Measurements from ENCODE around the gene PEX14. TPM values are rescaled to one million over a fixed set of nuclear protein-coding genes. Genes with fewer than 3 reads are reported as not detected.

PEX14 gene
- polyA plus RNA-seq, 1 donor (not counting 4 experiments of a cell fraction or from before 2014, with no cell fraction given) = 8.4 TPM

GRCh38 chr1:10428984-10429383 is 45.8 kb upstream of the PEX14 start:
- Histone ChIP-seq H3K36me3 (ENCODE audit: control insufficient read depth in 2 of 2, extremely low read depth in 1 of 2, insufficient read depth in 2 of 2, low read length in 2 of 2) (no peaks in the 10 kb centered on the region), H3K79me2 (ENCODE audit: control insufficient read depth, insufficient read depth, low read length) (peaks cover 10% of the 10 kb centered on the region), H2AFZ (ENCODE audit: control insufficient read depth, low read length) (no peak overlapping the region), H3K9me1 (ENCODE audit: control insufficient read depth, extremely low read depth, insufficient read depth, low read length) (no peaks in the 10 kb centered on the region), H4K20me1 (ENCODE audit: control insufficient read depth, extremely low read depth, insufficient read depth, low read length) (no peaks in the 10 kb centered on the region), H3K4me3 (ENCODE audit: control insufficient read depth in 2 of 3, extremely low read depth in 1 of 3, insufficient read depth in 2 of 3, low read depth in 1 of 3, low read length in 3 of 3) (no peak overlapping the region), H3K27me3 (ENCODE audit: control insufficient read depth, extremely low read depth, insufficient read depth, low read length) (no peaks in the 10 kb centered on the region), H3K9me3 (ENCODE audit: control insufficient read depth, low read depth, low read length) (no peaks in the 10 kb centered on the region), H3K4me1 (ENCODE audit: control insufficient read depth, extremely low read depth, insufficient read depth, low read length) (peaks cover 12% of the 10 kb centered on the region), H3K27ac (ENCODE audit: control insufficient read depth, insufficient read depth, low read length) (no peak overlapping the region), H3K9ac (ENCODE audit: control insufficient read depth, extremely low read depth, insufficient read depth, low read length) (no peak overlapping the region), H3K4me2 (ENCODE audit: control insufficient read depth, extremely low read depth, insufficient read depth, low read depth, low read length) (no peak overlapping the region)
- DNase-seq (ENCODE audit: low read depth, low spot score) (no peak), FAIRE-seq (no peak)
- TF ChIP-seq EZH2 (IDR thresholded peaks at IDR 0.05; ENCODE audit: low read length) (no peak), CTCF (optimal IDR thresholded peaks at IDR 0.05 in 1 of 3, IDR thresholded peaks at IDR 0.05 in 1 of 3, conservative IDR thresholded peaks at IDR 0.05 in 1 of 3; ENCODE audit: extremely low read depth in 1 of 3, insufficient read depth in 2 of 3, low read length in 3 of 3) (no peak)
- dilution Hi-C loops (cut with MboI; ENCODE audit: extremely low pct_ligation_motif_present, low sequenced_read_pairs) = no loop called here

- dilution Hi-C loops (cut with MboI; ENCODE audit: extremely low pct_ligation_motif_present, low sequenced_read_pairs) = no loop called here
- Histone ChIP-seq H3K79me2 (ENCODE audit: control insufficient read depth, insufficient read depth, low read length) (peaks cover 10% of the 10 kb centered on the region), H2AFZ (ENCODE audit: control insufficient read depth, low read length) (peak overlapping the region; percentile 99), H3K27ac (ENCODE audit: control insufficient read depth, insufficient read depth, low read length) (peak overlapping the region; percentile 79), H3K36me3 (ENCODE audit: control insufficient read depth in 2 of 2, extremely low read depth in 1 of 2, insufficient read depth in 2 of 2, low read length in 2 of 2) (no peaks in the 10 kb centered on the region), H3K9me1 (ENCODE audit: control insufficient read depth, extremely low read depth, insufficient read depth, low read length) (no peaks in the 10 kb centered on the region), H3K9me3 (ENCODE audit: control insufficient read depth, low read depth, low read length) (no peaks in the 10 kb centered on the region), H3K4me1 (ENCODE audit: control insufficient read depth, extremely low read depth, insufficient read depth, low read length) (peaks cover 12% of the 10 kb centered on the region), H3K4me3 (ENCODE audit: control insufficient read depth in 2 of 3, extremely low read depth in 1 of 3, insufficient read depth in 2 of 3, low read depth in 1 of 3, low read length in 3 of 3) (peak overlapping the region; percentile 72 to 90 (median 80)), H3K4me2 (ENCODE audit: control insufficient read depth, extremely low read depth, insufficient read depth, low read depth, low read length) (peak overlapping the region; percentile 99), H4K20me1 (ENCODE audit: control insufficient read depth, extremely low read depth, insufficient read depth, low read length) (no peaks in the 10 kb centered on the region), H3K27me3 (ENCODE audit: control insufficient read depth, extremely low read depth, insufficient read depth, low read length) (no peaks in the 10 kb centered on the region), H3K9ac (ENCODE audit: control insufficient read depth, extremely low read depth, insufficient read depth, low read length) (peak overlapping the region; percentile 93)
- TF ChIP-seq CTCF (optimal IDR thresholded peaks at IDR 0.05 in 1 of 3, IDR thresholded peaks at IDR 0.05 in 1 of 3, conservative IDR thresholded peaks at IDR 0.05 in 1 of 3; ENCODE audit: extremely low read depth in 1 of 3, insufficient read depth in 2 of 3, low read length in 3 of 3) = no peak
- TF ChIP-seq EZH2 (IDR thresholded peaks at IDR 0.05; ENCODE audit: low read length) = no peak
- no peak for FAIRE-seq
- no peak for DNase-seq (ENCODE audit: low read depth, low spot score)
Observed at GRCh38 chr1:10429868-10430215, 44.9 kb upstream of the PEX14 start.

All from keratinocyte (primary cell).